ENCODE data around the gene RNU4-1. TPM values are rescaled to one million over a fixed set of nuclear protein-coding genes. Genes with fewer than 3 reads are reported as not detected.

Gene RNU4-1
- total and polyA plus RNA-seq, 9 of the 15 experiments (the other 6 are each of a cell fraction or from before 2014, with no cell fraction given): under 0.01 to 19,719 (median 3,563) TPM; not detected in 4

GRCh38 chr12:120292661-120293531 lies at the start of gene RNU4-1 (continued):
- TF ChIP-seq SMARCE1 (IDR thresholded peaks at IDR 0.05) (no peak), PHB2 (IDR thresholded peaks at IDR 0.05; ENCODE audit: low read depth) (no peak), HDAC3 (IDR thresholded peaks at IDR 0.05; ENCODE audit: borderline replicate concordance, partially characterized antibody) (peak; percentile 57), DPF2 (IDR thresholded peaks at IDR 0.05) (peak; percentile 55; the same call in 1 of the 2 replicates), THRAP3 (IDR thresholded peaks at IDR 0.05; ENCODE audit: borderline replicate concordance) (peak; percentile 93; the same call in 1 of the 2 replicates), TEAD4 (IDR thresholded peaks at IDR 0.05; ENCODE audit: low read length) (peak; percentile 93), TEAD4 (CRISPR knock-in tag; IDR thresholded peaks at IDR 0.05; ENCODE audit: borderline replicate concordance) (no peak), CBX1 (IDR thresholded peaks at IDR 0.05; ENCODE audit: low read depth) (peak; percentile 100), FOXJ3 (CRISPR knock-in tag; IDR thresholded peaks at IDR 0.05) (no peak), SPI1 (IDR thresholded peaks at IDR 0.05; ENCODE audit: borderline replicate concordance, low read depth, low read length) (peak; percentile 88), L3MBTL2 (IDR thresholded peaks at IDR 0.05) (peak; percentile 39; the same call in 1 of the 2 replicates), CGGBP1 (CRISPR knock-in tag; IDR thresholded peaks at IDR 0.05) (peak; percentile 96), DACH1 (IDR thresholded peaks at IDR 0.05; ENCODE audit: partially characterized antibody) (peak; percentile 89), PRPF4 (IDR thresholded peaks at IDR 0.05; ENCODE audit: insufficient read depth, low read depth, low read length, poor library complexity, severe bottlenecking) (peak; percentile 55), ZKSCAN8 (CRISPR knock-in tag; IDR thresholded peaks at IDR 0.05) (peak; percentile 70), ZNF717 (CRISPR knock-in tag; IDR thresholded peaks at IDR 0.05) (no peak), MAFG (tag; conservative IDR thresholded peaks at IDR 0.05) (0 out of 2 replicates have a peak, but pooled peaks have one; percentile 9), ZC3H8 (IDR thresholded peaks at IDR 0.05) (peak; percentile 98), BHLHE40 (IDR thresholded peaks at IDR 0.05; ENCODE audit: low read length) (no peak), CBFA2T2 (conservative IDR thresholded peaks at IDR 0.05) (0 out of 2 replicates have a peak, but pooled peaks have one; percentile 23), MEF2D (tag; conservative IDR thresholded peaks at IDR 0.05; ENCODE audit: low read depth) (0 out of 2 replicates have a peak, but pooled peaks have one; percentile 10), ARID3B (CRISPR knock-in tag; IDR thresholded peaks at IDR 0.05; ENCODE audit: borderline replicate concordance) (no peak), HSF4 (CRISPR knock-in tag; IDR thresholded peaks at IDR 0.05; ENCODE audit: borderline replicate concordance) (no peak), GATAD2A (IDR thresholded peaks at IDR 0.05) (peak; percentile 80; the same call in 1 of the 2 replicates), NBN (IDR thresholded peaks at IDR 0.05; ENCODE audit: low read depth) (peak; percentile 97), SNAPC5 (CRISPR knock-in tag; IDR thresholded peaks at IDR 0.05) (peak; percentile 97), ELF1 (tag; IDR thresholded peaks at IDR 0.05) (peak; percentile 63; the same call in 1 of the 2 replicates), SAP30 (IDR thresholded peaks at IDR 0.05; ENCODE audit: borderline replicate concordance, insufficient read depth, low read depth, low read length, poor library complexity, severe bottlenecking) (no peak), NEUROD1 (IDR thresholded peaks at IDR 0.05; ENCODE audit: borderline replicate concordance, low read depth, low read length, partially characterized antibody) (peak; percentile 40), HNRNPH1 (optimal IDR thresholded peaks at IDR 0.05; ENCODE audit: low read depth, low read length) (peak; percentile 38)
